Sigmoid colon (tissue), 3 donors: ENCODE results near the gene TOM1.

Experiments
- CTCF ChIP-seq, 4 experiments: fragments of 450-650 bp in 3 of 4; fragments of 200-600 bp in 1 of 4; IDR thresholded peaks; one replicate each; pipeline ENCODE4 v1.5.1; 2016 to 2019; ENCODE audit warnings: antibody characterized with exemption in 4 of 4, mild to moderate bottlenecking in 3 of 4, moderate library complexity in 2 of 4
- POLR2A ChIP-seq, 2 donors: fragments of 450-650 bp; IDR thresholded peaks; one replicate each; pipeline ENCODE4 v1.6.1; 2016; ENCODE audit warnings: antibody characterized with exemption in 2 of 2, mild to moderate bottlenecking in 2 of 2, moderate library complexity in 2 of 2

GRCh38 chr22:35380013-35380412, 80.3 kb downstream of the TOM1 start:
- no peak for TF ChIP-seq CTCF (IDR thresholded peaks at IDR 0.05)
- no peak for TF ChIP-seq POLR2A (IDR thresholded peaks at IDR 0.05)
